DND-41 (cell line): ENCODE measurements around the gene SNAPC2.

ENCODE experiments used
- ATAC-seq: fragments of 200-7000 bp; cut with Tn5 transposase; 3 replicates; pipeline ENCODE4 v1.9.1; 2021; ENCODE audit warnings: low read depth; ENCODE audit not compliant: insufficient read depth
- DNase-seq: peaks from one replicate; pipeline ENCODE4 v3.0.0-alpha.2; 2020
- H2AFZ ChIP-seq: 2 replicates; pipeline ENCODE4 v1.6.0; 2012; ENCODE audit warnings: low read depth, low read length
- H3K27ac ChIP-seq: 2 replicates; pipeline ENCODE4 v1.5.1; 2012; ENCODE audit warnings: low read length, inconsistent platforms
- H3K27me3 ChIP-seq: fragments of 200-600 bp; sonication (generic); 2 replicates; pipeline ENCODE4 v1.6.0; 2012; ENCODE audit warnings: low read length, mild to moderate bottlenecking, inconsistent platforms; ENCODE audit not compliant: insufficient read depth, poor library complexity
- H3K36me3 ChIP-seq: 2 replicates; pipeline ENCODE4 v1.5.1; 2012; ENCODE audit warnings: low read length, inconsistent platforms; ENCODE audit not compliant: insufficient read depth
- H3K4me1 ChIP-seq: 2 replicates; pipeline ENCODE4 v1.5.1; 2012; ENCODE audit warnings: mild to moderate bottlenecking, low read length; ENCODE audit not compliant: insufficient read depth
- H3K4me2 ChIP-seq: 2 replicates; pipeline ENCODE4 v1.6.0; 2012; ENCODE audit warnings: mild to moderate bottlenecking, moderate library complexity, low read length, inconsistent platforms; ENCODE audit not compliant: insufficient read depth
- H3K4me3 ChIP-seq, 2 experiments: fragments of 200-600 bp in 1 of 2; shearing (Covaris generic) in 1 of 2; 2 replicates each; pipeline ENCODE4 v1.5.1; 2012 to 2016; ENCODE audit warnings: inconsistent platforms in 2 of 2, low read length in 2 of 2, mild to moderate bottlenecking in 2 of 2, low read depth in 1 of 2, moderate library complexity in 1 of 2
- H3K79me2 ChIP-seq: 2 replicates; pipeline ENCODE4 v1.6.0; 2012; ENCODE audit warnings: low read length, inconsistent platforms; ENCODE audit not compliant: insufficient read depth
- H3K9ac ChIP-seq: 2 replicates; pipeline ENCODE4 v1.6.0; 2012; ENCODE audit warnings: low read depth, mild to moderate bottlenecking, inconsistent platforms, low read length, moderate library complexity
- H3K9me3 ChIP-seq: 2 replicates; pipeline ENCODE4 v1.5.1; 2012; ENCODE audit warnings: low read length, moderate library complexity, mild to moderate bottlenecking, inconsistent platforms; ENCODE audit not compliant: insufficient read depth, severe bottlenecking
- H4K20me1 ChIP-seq: 2 replicates; pipeline ENCODE4 v1.6.0; 2012; ENCODE audit warnings: low read length; ENCODE audit not compliant: insufficient read depth
- CTCF ChIP-seq: IDR thresholded peaks from 2 replicates; pipeline ENCODE4 v1.5.1; 2012; ENCODE audit warnings: borderline replicate concordance, low read length, moderate library complexity, mild to moderate bottlenecking; ENCODE audit not compliant: poor library complexity, severe bottlenecking; ENCODE audit errors: extremely low read depth
- EZH2 ChIP-seq: IDR thresholded peaks from 3 replicates; pipeline ENCODE4 v1.6.1; 2012; ENCODE audit warnings: borderline replicate concordance, low read depth, mild to moderate bottlenecking, moderate library complexity, low read length, inconsistent platforms; ENCODE audit not compliant: severe bottlenecking

Gene SNAPC2

GRCh38 chr19:7920519-7921301 is 572 bp downstream of the SNAPC2 start:
- Histone ChIP-seq H2AFZ (peak overlapping the region; percentile 93), H3K9ac (peak overlapping the region; percentile 79), H3K27me3 (peaks cover 7% of the 10 kb centered on the region), H3K4me1 (peaks cover 46% of the 10 kb centered on the region), H3K27ac (peak overlapping the region; percentile 96), H3K79me2 (peaks cover 9% of the 10 kb centered on the region), H4K20me1 (peaks cover 33% of the 10 kb centered on the region), H3K4me2 (peak overlapping the region; percentile 100), H3K4me3 (peak overlapping the region; percentile 53 to 94), H3K36me3 (peaks cover 27% of the 10 kb centered on the region), H3K9me3 (no peaks in the 10 kb centered on the region)
- peak; percentile 53 for ATAC-seq
- peak; percentile 98 for DNase-seq
- no peak for TF ChIP-seq CTCF
- TF ChIP-seq EZH2 = no peak

GRCh38 chr19:7921302-7921966 is 1.3 kb downstream of the SNAPC2 start:
- TF ChIP-seq EZH2 (no peak), CTCF (no peak)
- Histone ChIP-seq H2AFZ (peak overlapping the region; percentile 48), H3K27ac (peak overlapping the region; percentile 75), H3K27me3 (peaks cover under 1% of the 10 kb centered on the region), H3K79me2 (peaks cover 9% of the 10 kb centered on the region), H3K4me2 (peak overlapping the region; percentile 82), H4K20me1 (peaks cover 33% of the 10 kb centered on the region), H3K4me1 (peaks cover 48% of the 10 kb centered on the region), H3K4me3 (peak overlapping the region; percentile 25 to 68; a peak in 3 of 4 replicates), H3K9ac (peak overlapping the region; percentile 59), H3K9me3 (no peaks in the 10 kb centered on the region), H3K36me3 (peaks cover 27% of the 10 kb centered on the region)
- ATAC-seq (no peak; the same call in 1 of the 3 replicates), DNase-seq (no peak)

- Histone ChIP-seq H3K27ac (peak overlapping the region; percentile 75; the same call in 1 of the 2 replicates), H2AFZ (no peak overlapping the region), H3K9me3 (no peaks in the 10 kb centered on the region), H3K36me3 (peaks cover 33% of the 10 kb centered on the region), H3K79me2 (peaks cover 9% of the 10 kb centered on the region), H3K4me3 (peak overlapping the region in 1 of 2 experiments; percentile 68; a peak in 1 of 4 replicates), H3K4me2 (peak overlapping the region; percentile 82), H4K20me1 (peaks cover 38% of the 10 kb centered on the region), H3K9ac (peak overlapping the region; percentile 59; the same call in 1 of the 2 replicates), H3K27me3 (no peaks in the 10 kb centered on the region), H3K4me1 (peaks cover 50% of the 10 kb centered on the region)
- ATAC-seq (no peak), DNase-seq (no peak)
- TF ChIP-seq CTCF (no peak), EZH2 (no peak)
These were observed 2.1 kb downstream of the SNAPC2 start for GRCh38 chr19:7921967-7922835.
